Liver (tissue), 9 donors: ENCODE data around the gene ZNF318. TPM values are rescaled to one million over a fixed set of nuclear protein-coding genes. Genes with fewer than 3 reads are reported as not detected.

Source experiments
- DNase-seq: peaks from one replicate; pipeline ENCODE4 v3.0.0-alpha.2; 2017; ENCODE audit warnings: low spot score
- H3K27ac ChIP-seq, 2 donors: one replicate each; pipeline ENCODE4 v1.7.0; 2013; ENCODE audit warnings: inconsistent platforms in 2 of 2, low read length in 2 of 2, control low read depth in 1 of 2, low read depth in 1 of 2, mild to moderate bottlenecking in 1 of 2
- H3K27me3 ChIP-seq, 4 donors: one replicate each; pipeline versions ENCODE4 v1.6.1 to v1.7.0; 2013; ENCODE audit warnings: low read length in 3 of 4, inconsistent platforms in 1 of 4, mild to moderate bottlenecking in 1 of 4, moderate library complexity in 1 of 4; ENCODE audit not compliant: control insufficient read depth in 4 of 4, insufficient read depth in 4 of 4
- H3K36me3 ChIP-seq, 4 donors: one replicate each; pipeline versions ENCODE4 v1.6.1 to v1.7.0; 2013; ENCODE audit warnings: low read length in 3 of 4, mild to moderate bottlenecking in 3 of 4, low read depth in 1 of 4, moderate library complexity in 1 of 4; ENCODE audit not compliant: control insufficient read depth in 4 of 4, insufficient read depth in 3 of 4
- H3K4me1 ChIP-seq, 4 donors: one replicate each; pipeline versions ENCODE4 v1.6.1 to v1.7.0; 2013; ENCODE audit warnings: low read length in 3 of 4, mild to moderate bottlenecking in 3 of 4, moderate library complexity in 1 of 4; ENCODE audit not compliant: control insufficient read depth in 4 of 4, insufficient read depth in 4 of 4
- H3K4me3 ChIP-seq, 3 donors: one replicate each; pipeline versions ENCODE4 v1.6.1 to v1.7.0; 2013; ENCODE audit warnings: low read length in 3 of 3, control low read depth in 1 of 3, low read depth in 1 of 3, mild to moderate bottlenecking in 1 of 3
- H3K9ac ChIP-seq, 2 donors: one replicate each; pipeline ENCODE4 v1.7.0; 2013; ENCODE audit warnings: low read length in 2 of 2, mild to moderate bottlenecking in 2 of 2, moderate library complexity in 2 of 2, control low read depth in 1 of 2, low read depth in 1 of 2
- H3K9me3 ChIP-seq, 4 donors: one replicate each; pipeline versions ENCODE4 v1.6.1 to v1.7.0; 2013; ENCODE audit warnings: low read length in 3 of 4; ENCODE audit not compliant: control insufficient read depth in 4 of 4
- CTCF ChIP-seq: fragments of 150-350 bp; IDR thresholded peaks from 2 replicates; pipeline ENCODE4 v1.5.1; 2017; ENCODE audit warnings: improper control_type of control experiment, low read depth, low read length; ENCODE audit not compliant: missing input control
- EGR1 ChIP-seq, 2 donors: IDR thresholded peaks; 2 replicates each; pipeline ENCODE4 v1.6.1; 2016 to 2018; ENCODE audit warnings: antibody characterized with exemption in 2 of 2, low read depth in 2 of 2
- FOXA1 ChIP-seq: IDR thresholded peaks from 2 replicates; pipeline ENCODE4 v1.6.1; 2016; ENCODE audit warnings: antibody characterized with exemption
- FOXA2 ChIP-seq: IDR thresholded peaks from 2 replicates; pipeline ENCODE4 v1.6.1; 2016; ENCODE audit warnings: antibody characterized with exemption
- GABPA ChIP-seq, 2 donors: IDR thresholded peaks in 1 of 2; conservative IDR thresholded peaks in 1 of 2; 2 replicates each; pipeline ENCODE4 v1.6.1; 2016; ENCODE audit warnings: antibody characterized with exemption in 2 of 2, mild to moderate bottlenecking in 1 of 2, moderate library complexity in 1 of 2
- HNF4A ChIP-seq, 2 donors: conservative IDR thresholded peaks; 2 replicates each; pipeline ENCODE4 v1.6.1; 2016; ENCODE audit warnings: antibody characterized with exemption in 2 of 2, mild to moderate bottlenecking in 2 of 2
- HNF4G ChIP-seq: IDR thresholded peaks from 2 replicates; pipeline ENCODE4 v1.6.1; 2016; ENCODE audit warnings: antibody characterized with exemption
- JUND ChIP-seq, 2 donors: IDR thresholded peaks; 2 replicates each; pipeline ENCODE4 v1.6.1; 2016; ENCODE audit warnings: antibody characterized with exemption in 2 of 2
- NR2F2 ChIP-seq: IDR thresholded peaks from 2 replicates; pipeline ENCODE4 v1.6.1; 2016; ENCODE audit warnings: antibody characterized with exemption
- RAD21 ChIP-seq, 2 donors: IDR thresholded peaks; 2 replicates each; pipeline ENCODE4 v1.6.1; 2016; ENCODE audit warnings: antibody characterized with exemption in 2 of 2, mild to moderate bottlenecking in 2 of 2
- RXRA ChIP-seq, 2 donors: IDR thresholded peaks; 2 replicates each; pipeline ENCODE4 v1.6.1; 2017 to 2018; ENCODE audit warnings: antibody characterized with exemption in 2 of 2, mild to moderate bottlenecking in 1 of 2
- SP1 ChIP-seq: IDR thresholded peaks from 2 replicates; pipeline ENCODE4 v1.6.1; 2018; ENCODE audit warnings: antibody characterized with exemption, mild to moderate bottlenecking
- TAF1 ChIP-seq: conservative IDR thresholded peaks from 2 replicates; pipeline ENCODE4 v1.6.1; 2016; ENCODE audit warnings: antibody characterized with exemption, mild to moderate bottlenecking
- YY1 ChIP-seq: IDR thresholded peaks from 2 replicates; pipeline ENCODE4 v1.6.1; 2016; ENCODE audit warnings: antibody characterized with exemption, mild to moderate bottlenecking
- ZBTB33 ChIP-seq: IDR thresholded peaks from 2 replicates; pipeline ENCODE4 v1.6.1; 2016; ENCODE audit warnings: antibody characterized with exemption
- WGBS: extraction: QIAGEN DNeasy Blood & Tissue Kit; methylation state at CpG from one replicate; pipeline ENCODE4 v1.1.7; 2013; 5-methylcytosine and 5-hydroxymethylcytosine counted together
- polyA plus RNA-seq, 2 donors: library from polyadenylated mRNA; stranded (reverse) in 1 of 2; unstranded in 1 of 2; fragments of 200-250 nt in 1 of 2; fragments of >200 nt in 1 of 2; fragmentation: Nextera tagmentation in 1 of 2; extraction: Ambion mirVana in 1 of 2; gene quantifications; one replicate each; pipeline versions ENCODE4 v1.2.1 to v1.2.3, GENCODE V29; 2013 to 2015
- total RNA-seq, 2 donors: library from RNA; depleted of rRNA; stranded (reverse); fragments of >200 nt; gene quantifications; one replicate each; pipeline ENCODE4 v1.2.3, GENCODE V29; 2014
- TF ChIP-seq, protein P1 (sequence below): IDR thresholded peaks from 2 replicates; pipeline ENCODE4 v1.6.1; 2016; ENCODE audit warnings: antibody characterized with exemption
- TF ChIP-seq, protein P2 (sequence below): IDR thresholded peaks from 2 replicates; pipeline ENCODE4 v1.6.1; 2016; ENCODE audit warnings: antibody characterized with exemption
- TF ChIP-seq, protein P3 (sequence below): IDR thresholded peaks from 2 replicates; pipeline ENCODE4 v1.6.1; 2016; ENCODE audit warnings: antibody characterized with exemption, mild to moderate bottlenecking
- donor health status: healthy.
- donor health status: healthy.
- donor health status: healthy.
- donor health status: healthy.
- donor health status: healthy.

The ZNF318 gene
- total and polyA plus RNA-seq, 4 donors, result 3.6 to 9.1 (median 4.2) TPM

DNA sequence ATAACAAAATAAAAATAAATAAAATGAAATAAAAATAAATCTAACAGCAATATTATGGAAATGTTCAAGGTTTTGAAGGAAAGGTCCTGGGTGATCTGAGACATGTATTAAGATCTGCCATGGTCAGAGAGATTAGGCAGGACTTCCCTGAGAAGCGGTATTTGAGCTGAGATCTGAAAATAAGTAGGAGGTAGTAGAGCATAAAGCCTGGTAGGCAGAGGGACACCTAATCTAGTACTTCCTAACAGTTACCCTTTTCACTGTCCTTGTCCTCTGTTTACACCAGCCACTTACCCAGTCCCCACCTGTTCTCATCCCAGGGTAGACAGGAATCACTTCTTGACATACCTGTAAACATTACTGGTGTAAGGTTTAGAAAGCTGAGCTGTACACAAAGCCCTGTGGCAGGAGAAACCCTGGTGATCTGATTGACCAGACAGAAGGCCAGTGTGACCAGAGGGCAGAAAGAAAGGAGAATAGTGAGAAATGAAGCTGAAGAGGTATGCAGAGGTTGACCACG, 8.3 kb upstream of the ZNF318 start:
- no peak overlapping the region for H3K27ac ChIP-seq
- H3K36me3 ChIP-seq, result no peaks in the 10 kb centered on the region
- no peak for DNase-seq
- no peaks in the 10 kb centered on the region for H3K9me3 ChIP-seq
- H3K4me1 ChIP-seq, result no peaks in the 10 kb centered on the region
- H3K27me3 ChIP-seq, result no peaks in the 10 kb centered on the region
- 87% methylated on average over 2 of the region's 2 CpGs for WGBS
- H3K4me3 ChIP-seq, result no peak overlapping the region
- TF ChIP-seq ZBTB33, result no peak
- no peak for TF ChIP-seq RXRA (IDR thresholded peaks at IDR 0.05)
- no peak for TF ChIP-seq RAD21 (IDR thresholded peaks at IDR 0.05)
- no peak for TF ChIP-seq HNF4G
- TF ChIP-seq YY1, result no peak
- TF ChIP-seq, protein P1, sequence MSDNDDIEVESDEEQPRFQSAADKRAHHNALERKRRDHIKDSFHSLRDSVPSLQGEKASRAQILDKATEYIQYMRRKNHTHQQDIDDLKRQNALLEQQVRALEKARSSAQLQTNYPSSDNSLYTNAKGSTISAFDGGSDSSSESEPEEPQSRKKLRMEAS, result no peak
- TF ChIP-seq, protein P2, sequence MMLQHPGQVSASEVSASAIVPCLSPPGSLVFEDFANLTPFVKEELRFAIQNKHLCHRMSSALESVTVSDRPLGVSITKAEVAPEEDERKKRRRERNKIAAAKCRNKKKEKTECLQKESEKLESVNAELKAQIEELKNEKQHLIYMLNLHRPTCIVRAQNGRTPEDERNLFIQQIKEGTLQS, result no peak
- TF ChIP-seq EGR1 (IDR thresholded peaks at IDR 0.05; ENCODE audit: low read depth in 2 of 2), result no peak
- no peak for TF ChIP-seq SP1
- no peak for TF ChIP-seq TAF1
- TF ChIP-seq HNF4A (conservative IDR thresholded peaks at IDR 0.05), result no peak
- no peak for TF ChIP-seq FOXA1
- TF ChIP-seq GABPA (IDR thresholded peaks at IDR 0.05 in 1 of 2, conservative IDR thresholded peaks at IDR 0.05 in 1 of 2), result no peak
- no peak for TF ChIP-seq CTCF
- TF ChIP-seq, protein P3, sequence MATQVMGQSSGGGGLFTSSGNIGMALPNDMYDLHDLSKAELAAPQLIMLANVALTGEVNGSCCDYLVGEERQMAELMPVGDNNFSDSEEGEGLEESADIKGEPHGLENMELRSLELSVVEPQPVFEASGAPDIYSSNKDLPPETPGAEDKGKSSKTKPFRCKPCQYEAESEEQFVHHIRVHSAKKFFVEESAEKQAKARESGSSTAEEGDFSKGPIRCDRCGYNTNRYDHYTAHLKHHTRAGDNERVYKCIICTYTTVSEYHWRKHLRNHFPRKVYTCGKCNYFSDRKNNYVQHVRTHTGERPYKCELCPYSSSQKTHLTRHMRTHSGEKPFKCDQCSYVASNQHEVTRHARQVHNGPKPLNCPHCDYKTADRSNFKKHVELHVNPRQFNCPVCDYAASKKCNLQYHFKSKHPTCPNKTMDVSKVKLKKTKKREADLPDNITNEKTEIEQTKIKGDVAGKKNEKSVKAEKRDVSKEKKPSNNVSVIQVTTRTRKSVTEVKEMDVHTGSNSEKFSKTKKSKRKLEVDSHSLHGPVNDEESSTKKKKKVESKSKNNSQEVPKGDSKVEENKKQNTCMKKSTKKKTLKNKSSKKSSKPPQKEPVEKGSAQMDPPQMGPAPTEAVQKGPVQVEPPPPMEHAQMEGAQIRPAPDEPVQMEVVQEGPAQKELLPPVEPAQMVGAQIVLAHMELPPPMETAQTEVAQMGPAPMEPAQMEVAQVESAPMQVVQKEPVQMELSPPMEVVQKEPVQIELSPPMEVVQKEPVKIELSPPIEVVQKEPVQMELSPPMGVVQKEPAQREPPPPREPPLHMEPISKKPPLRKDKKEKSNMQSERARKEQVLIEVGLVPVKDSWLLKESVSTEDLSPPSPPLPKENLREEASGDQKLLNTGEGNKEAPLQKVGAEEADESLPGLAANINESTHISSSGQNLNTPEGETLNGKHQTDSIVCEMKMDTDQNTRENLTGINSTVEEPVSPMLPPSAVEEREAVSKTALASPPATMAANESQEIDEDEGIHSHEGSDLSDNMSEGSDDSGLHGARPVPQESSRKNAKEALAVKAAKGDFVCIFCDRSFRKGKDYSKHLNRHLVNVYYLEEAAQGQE, result no peak
- TF ChIP-seq NR2F2, result no peak
- TF ChIP-seq FOXA2, result no peak
- H3K9ac ChIP-seq, result no peak overlapping the region

DNA sequence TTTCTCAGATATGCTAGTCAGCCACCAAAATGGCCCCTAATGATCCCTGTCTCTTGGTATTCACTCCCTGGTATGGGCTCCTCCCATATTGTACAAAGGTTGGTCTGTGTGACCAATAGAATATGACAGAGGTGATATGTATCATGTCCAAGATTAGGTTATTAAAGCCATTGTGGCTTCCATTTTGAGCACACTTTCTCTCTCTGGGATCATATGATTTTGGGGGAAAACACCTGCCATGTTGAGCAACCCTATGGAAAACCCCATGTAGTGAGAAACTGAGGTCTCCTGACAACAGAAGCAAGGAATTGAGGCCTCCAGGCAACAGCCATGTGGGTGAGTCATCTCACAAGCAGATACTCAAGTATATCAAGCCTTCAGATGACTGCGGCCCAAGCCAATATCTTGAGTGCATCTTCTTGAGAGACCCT, 7.1 kb upstream of the ZNF318 start:
- DNase-seq, result no peak
- H3K4me1 ChIP-seq, result no peaks in the 10 kb centered on the region
- TF ChIP-seq JUND (IDR thresholded peaks at IDR 0.05) (no peak), GABPA (IDR thresholded peaks at IDR 0.05 in 1 of 2, conservative IDR thresholded peaks at IDR 0.05 in 1 of 2) (no peak), TAF1 (no peak), EGR1 (IDR thresholded peaks at IDR 0.05; ENCODE audit: low read depth in 2 of 2) (no peak), NR2F2 (no peak), FOXA2 (no peak), RXRA (IDR thresholded peaks at IDR 0.05) (no peak), HNF4A (conservative IDR thresholded peaks at IDR 0.05) (no peak), YY1 (no peak), HNF4G (no peak)
- TF ChIP-seq, protein P3, result no peak
- TF ChIP-seq, protein P1, result no peak

More for the DNA sequence above, 7.1 kb upstream of the ZNF318 start:
- H3K36me3 ChIP-seq, result no peaks in the 10 kb centered on the region
- H3K9me3 ChIP-seq, result no peaks in the 10 kb centered on the region
- 95% methylated on average over 1 of the region's 1 CpG for WGBS
- H3K9ac ChIP-seq, result no peak overlapping the region
- no peak overlapping the region for H3K27ac ChIP-seq
- H3K4me3 ChIP-seq, result no peak overlapping the region
- no peaks in the 10 kb centered on the region for H3K27me3 ChIP-seq
